Medulla oblongata (tissue), 1 donor: ENCODE measurements around the gene TBC1D32.
"Not testable (repeated sequence)": the region's sequence is repeated elsewhere in the genome, so short reads cannot be mapped to it uniquely, and the experiment has no call there.

ENCODE experiments used
- DNase-seq: peaks from one replicate; pipeline ENCODE4 v3.0.0-alpha.2; 2015; ENCODE audit errors: extremely low spot score

TBC1D32 gene, protein sequence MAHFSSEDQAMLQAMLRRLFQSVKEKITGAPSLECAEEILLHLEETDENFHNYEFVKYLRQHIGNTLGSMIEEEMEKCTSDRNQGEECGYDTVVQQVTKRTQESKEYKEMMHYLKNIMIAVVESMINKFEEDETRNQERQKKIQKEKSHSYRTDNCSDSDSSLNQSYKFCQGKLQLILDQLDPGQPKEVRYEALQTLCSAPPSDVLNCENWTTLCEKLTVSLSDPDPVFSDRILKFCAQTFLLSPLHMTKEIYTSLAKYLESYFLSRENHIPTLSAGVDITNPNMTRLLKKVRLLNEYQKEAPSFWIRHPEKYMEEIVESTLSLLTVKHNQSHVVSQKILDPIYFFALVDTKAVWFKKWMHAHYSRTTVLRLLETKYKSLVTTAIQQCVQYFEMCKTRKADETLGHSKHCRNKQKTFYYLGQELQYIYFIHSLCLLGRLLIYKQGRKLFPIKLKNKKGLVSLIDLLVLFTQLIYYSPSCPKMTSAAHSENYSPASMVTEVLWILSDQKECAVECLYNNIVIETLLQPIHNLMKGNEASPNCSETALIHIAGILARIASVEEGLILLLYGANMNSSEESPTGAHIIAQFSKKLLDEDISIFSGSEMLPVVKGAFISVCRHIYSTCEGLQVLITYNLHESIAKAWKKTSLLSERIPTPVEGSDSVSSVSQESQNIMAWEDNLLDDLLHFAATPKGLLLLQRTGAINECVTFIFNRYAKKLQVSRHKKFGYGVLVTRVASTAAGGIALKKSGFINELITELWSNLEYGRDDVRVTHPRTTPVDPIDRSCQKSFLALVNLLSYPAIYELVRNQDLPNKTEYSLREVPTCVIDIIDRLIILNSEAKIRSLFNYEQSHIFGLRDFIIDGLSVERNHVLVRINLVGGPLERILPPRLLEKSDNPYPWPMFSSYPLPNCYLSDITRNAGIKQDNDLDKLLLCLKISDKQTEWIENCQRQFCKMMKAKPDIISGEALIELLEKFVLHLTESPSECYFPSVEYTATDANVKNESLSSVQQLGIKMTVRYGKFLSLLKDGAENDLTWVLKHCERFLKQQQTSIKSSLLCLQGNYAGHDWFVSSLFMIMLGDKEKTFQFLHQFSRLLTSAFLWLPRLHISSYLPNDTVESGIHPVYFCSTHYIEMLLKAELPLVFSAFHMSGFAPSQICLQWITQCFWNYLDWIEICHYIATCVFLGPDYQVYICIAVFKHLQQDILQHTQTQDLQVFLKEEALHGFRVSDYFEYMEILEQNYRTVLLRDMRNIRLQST

GRCh38 chr6:121334299-121335086, at the start of gene TBC1D32:
TBC1D32 (minus strand) TSS chr6:121334480; CDS start chr6:121334430, 50 bp downstream.
- DNase-seq = peak; percentile 94

DNA sequence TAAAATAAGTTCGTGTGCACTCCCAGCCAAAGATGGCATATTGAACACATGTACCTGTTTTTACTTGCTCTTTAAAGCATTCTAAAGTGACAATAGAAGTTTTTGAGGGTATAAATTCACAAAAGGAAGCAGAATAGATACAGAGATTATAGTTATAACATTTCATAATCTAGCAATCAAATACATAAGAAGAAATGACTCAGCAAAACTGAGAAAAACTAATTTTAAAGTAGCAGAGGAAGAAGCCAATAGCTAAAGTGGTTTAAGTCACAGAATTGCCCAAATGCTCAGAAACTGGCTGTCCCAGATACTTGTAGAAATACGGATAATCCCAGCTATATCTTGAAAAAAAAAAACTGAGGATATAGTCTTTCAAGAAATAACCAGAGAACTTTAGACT, 49.2 kb upstream of the TBC1D32 start:
- no peak for DNase-seq

DNA sequence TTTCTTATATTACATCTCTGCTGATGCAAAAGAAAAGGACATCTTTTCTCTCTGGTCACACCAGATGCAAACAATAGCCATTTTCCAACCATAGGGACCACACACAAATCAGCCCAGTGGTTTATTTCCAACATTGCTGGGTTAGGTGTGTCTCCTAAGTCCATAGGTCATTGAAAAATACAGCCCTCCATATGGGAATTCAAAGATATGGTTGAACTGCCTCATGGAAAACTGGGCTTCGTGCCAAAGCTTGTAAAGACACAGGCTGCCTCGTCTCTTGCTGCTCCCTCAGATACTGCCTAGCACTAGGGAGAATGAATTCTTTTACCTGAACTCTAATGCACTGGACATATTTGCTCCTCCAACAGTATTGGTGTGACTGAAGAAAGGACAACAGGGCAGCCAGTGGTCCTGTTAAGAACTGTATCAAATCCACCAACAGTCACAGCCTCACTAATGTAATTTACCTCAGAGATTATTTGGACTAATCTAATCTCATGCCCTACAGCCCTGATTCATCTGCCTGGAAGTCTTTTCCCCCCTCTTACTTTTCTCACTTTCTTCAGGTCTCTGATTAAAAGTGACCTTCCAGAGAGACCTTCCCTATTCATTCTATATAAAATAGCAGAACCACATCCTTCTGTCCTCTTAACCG, 48.3 kb upstream of the TBC1D32 start:
- no peak for DNase-seq

DNA sequence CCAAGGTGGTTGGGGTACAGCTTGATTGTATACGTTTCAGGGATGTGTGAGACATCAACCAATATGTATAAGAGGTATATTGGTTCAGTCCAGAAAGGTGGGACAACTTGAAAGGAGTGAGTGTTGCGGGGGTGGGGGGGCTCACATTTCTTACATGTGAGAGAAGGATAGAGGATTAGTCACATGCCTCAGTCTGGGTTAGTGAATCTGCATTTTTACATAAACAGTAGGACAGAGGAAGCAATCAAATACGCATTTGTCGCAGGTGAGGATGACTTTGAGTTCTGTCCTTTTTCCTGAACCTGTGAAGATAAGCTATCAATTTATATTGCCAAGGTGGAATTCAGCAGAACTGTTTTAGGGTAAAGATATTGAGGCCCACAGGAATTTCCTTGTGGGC, 42.1 kb upstream of the TBC1D32 start:
- no peak for DNase-seq

GRCh38 chr6:121374219-121374618, 39.9 kb upstream of the TBC1D32 start:
- DNase-seq = not testable (repeated sequence)

- DNase-seq = no peak
These were observed 31.5 kb upstream of the TBC1D32 start for GRCh38 chr6:121365536-121366521.

GRCh38 chr6:121356575-121356974, 22.3 kb upstream of the TBC1D32 start:
- no peak for DNase-seq

DNA sequence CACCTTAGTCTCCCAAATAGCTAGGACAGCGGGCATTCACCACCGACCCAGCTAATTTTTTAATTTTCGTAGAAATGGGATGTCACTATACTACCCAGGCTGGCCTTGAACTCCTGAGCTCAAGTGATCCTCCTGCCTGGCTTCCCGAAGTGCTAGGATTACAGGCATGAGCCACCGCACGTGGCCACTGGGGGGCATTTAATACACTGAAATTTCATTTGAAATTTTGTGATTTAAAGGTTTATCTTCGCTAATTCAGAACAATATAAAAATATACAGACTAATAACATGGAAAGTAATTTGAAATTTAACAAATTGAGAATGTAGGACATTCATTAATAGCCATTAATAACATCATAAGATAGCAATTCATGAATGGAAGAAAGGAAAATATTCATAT, 20.5 kb upstream of the TBC1D32 start:
- no peak for DNase-seq

DNA sequence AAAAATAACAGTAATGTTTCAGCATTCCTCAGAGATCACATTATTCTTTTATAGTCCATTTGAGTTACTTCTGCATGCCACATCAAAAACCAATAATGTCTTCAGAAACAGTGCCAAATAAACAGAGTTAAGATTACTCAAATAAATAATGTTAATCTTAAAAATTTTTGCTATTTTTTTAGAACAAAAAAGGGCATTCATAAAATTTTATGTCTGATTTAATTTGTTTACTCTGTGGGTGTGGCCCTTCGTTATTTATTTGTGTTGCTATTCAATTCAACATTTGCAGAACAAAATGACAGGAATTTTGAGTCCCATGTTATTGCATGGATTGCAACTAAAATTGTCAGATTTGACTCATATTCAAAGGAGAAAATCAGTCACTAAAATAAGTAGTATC, 18.7 kb upstream of the TBC1D32 start:
- DNase-seq = no peak

DNA sequence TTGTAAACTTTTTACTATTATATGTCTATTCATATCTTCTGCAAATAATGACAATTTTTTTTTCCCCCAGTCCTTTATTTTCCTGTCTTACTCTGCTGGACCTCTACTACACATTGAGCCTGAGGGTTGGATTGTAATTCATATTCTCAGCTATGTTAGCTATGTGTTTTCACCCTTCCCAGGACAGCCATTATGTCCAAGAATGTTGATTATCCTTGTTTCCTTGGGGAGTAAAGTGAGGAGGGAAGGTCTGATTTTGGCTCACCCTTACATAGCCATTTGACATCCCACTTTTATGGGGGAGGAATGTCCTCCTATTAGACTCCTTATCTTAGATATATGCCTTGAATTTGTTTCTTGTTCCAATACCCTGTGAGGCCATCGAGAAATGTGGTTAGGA, 17.6 kb upstream of the TBC1D32 start:
- DNase-seq = no peak

- no peak for DNase-seq
These were observed 15.3 kb upstream of the TBC1D32 start for GRCh38 chr6:121349596-121349995.

GRCh38 chr6:121347484-121347883, 13.2 kb upstream of the TBC1D32 start:
- no peak for DNase-seq

DNA sequence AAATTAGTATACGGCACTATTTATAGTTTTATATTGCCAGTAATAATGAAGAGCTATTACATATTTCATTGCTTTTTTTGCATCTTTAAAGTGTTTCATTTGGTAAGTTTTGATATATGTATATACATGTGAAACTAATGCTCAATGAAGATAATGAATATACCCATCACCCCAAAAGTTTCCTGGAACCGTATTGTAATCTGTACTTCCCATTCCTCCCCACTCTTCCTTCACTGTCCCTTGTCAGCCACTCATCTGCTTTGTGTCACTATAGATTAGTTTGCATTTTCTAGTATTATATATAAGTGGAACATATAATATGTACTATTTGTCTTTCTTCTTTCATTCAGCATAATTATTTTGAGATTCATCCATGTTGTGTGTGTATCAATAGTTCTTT, 10.3 kb upstream of the TBC1D32 start:
- DNase-seq = no peak

DNA sequence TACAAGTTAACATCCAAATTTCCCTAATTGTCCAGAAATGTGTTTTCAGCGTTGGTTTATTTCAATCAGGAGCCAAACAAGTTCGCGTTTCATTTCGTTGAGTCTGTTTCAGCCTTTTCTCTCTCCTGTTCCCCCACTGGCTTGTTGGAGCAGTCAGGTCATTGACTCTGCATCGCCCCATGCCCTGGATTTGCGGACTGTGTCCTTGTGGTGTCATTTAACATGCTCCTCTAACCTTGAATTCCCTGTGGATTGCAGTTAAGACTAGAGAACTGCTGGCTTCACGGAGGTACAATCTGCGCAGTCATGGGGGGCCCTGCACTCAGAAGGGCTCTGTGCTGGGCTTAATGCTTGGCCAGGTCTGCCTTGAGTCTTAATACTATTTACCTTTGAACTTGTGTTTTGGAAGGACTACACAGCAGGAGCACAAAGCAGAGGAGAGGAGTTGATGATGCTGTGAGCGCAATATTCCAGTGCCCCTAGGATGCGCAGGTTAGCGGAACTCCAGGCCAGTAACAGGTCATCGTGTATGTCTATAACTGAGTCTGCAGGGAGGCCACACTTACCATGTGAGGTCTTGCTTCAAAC, 5.5 kb upstream of the TBC1D32 start:
- DNase-seq = no peak

- DNase-seq = no peak
These were observed 4.7 kb upstream of the TBC1D32 start for GRCh38 chr6:121338956-121339355.

DNA sequence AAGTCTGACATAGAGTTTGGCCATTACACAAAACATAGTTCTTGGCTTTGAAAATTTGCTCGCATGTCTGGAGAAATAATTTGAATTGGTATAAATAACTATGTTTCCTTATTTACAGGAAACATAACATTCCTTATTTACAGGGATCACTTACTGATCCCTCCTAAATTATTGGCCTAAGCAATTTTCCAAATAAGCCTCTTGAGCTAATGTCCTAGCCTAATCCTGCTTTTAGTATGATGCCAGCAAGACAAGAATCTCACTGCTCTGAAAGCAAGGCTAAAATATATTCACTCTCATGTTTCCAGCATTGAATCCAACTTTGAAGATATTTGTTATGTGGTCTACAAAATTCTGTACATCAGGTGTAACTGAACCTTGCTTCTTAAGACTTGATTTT, 4.1 kb upstream of the TBC1D32 start:
- DNase-seq = no peak

DNA sequence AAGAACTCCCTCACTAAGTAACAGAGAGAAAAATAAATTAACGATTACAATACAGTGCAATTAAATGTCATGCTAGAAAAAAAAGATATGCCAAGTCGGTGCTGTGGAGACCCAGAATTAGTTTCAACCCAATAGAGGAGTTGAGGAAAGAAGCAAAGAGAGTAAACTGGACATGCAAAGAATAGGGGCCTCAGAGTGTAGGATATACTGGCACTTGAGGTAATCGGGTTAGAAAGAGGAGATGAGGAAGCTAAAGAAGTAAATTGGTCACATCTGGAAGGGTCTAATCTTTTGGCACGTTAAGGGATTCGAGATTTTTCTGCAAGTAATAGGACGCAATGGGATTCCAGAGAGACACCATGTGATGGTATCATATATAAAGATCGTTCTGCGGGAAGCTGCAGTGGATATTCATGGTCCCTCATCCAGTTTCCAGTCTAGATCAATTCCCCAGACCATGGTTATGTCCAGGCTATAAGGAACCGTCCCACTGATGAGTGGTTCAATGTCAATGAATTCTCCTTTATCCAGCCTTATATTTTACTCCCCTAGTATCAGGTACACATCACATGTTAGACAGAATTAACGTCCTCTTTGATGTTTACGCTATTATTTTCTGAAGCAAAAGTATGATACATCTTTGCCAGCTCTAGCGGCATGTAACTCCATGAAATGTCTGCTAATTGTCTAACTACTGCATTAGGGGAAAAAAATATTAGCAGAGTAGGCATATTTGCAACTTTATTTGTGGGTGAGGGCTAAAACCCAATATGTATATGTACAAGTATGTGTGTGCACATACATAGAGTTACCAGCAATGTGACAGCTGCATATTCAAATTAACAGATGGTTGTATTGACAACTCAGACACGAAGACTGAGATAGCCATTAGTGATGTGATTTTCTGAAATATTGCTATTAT, 1.1 kb upstream of the TBC1D32 start:
- peak; percentile 22 for DNase-seq

DNA sequence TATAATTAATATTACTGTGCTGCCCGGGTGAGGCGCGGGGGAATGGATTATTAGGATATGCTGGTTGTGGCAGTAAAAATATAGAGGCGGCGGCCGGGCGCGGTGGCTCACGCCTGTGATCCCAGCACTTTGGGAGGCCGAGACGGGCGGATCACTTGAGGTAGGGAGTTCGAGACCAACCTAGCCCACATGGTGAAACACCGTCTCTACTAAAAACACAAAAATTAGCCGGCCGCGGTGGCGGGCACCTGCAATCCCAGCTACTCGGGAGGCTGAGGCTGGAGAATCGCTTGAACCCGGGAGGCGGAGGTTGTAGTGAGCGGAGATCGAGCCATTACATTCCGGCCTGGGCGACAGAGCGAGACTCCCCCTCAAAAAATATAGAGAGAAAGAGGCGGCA, 586 bp downstream of the TBC1D32 start:
- not testable (repeated sequence) for DNase-seq
